D721Med (cell line): ENCODE results near the gene CHST4.

Source experiments
- DNase-seq: peaks from one replicate; pipeline ENCODE4 v3.0.0; 2011; ENCODE audit warnings: low spot score; ENCODE audit not compliant: insufficient read length
- FAIRE-seq: peaks from 2 replicates; lab custom pipeline; 2011; peaks lifted over from hg19 to GRCh38; lab: Jason Lieb, UNC
- CTCF ChIP-seq: IDR thresholded peaks from 2 replicates; pipeline ENCODE4 v1.5.1; 2012; ENCODE audit warnings: mild to moderate bottlenecking, control low read depth; ENCODE audit not compliant: insufficient read depth; ENCODE audit errors: missing control alignments

CHST4 gene

GRCh38 chr16:71489122-71489521 is 37.1 kb upstream of the CHST4 start, which contains the start of gene ZNF19:
TSS of gene ZNF19 (minus strand) at chr16:71489324. CDS start at chr16:71482114, 7,210 bp downstream.
- FAIRE-seq (no peak), DNase-seq (no peak)
- no peak for TF ChIP-seq CTCF

GRCh38 chr16:71490361-71490760 is 35.9 kb upstream of the CHST4 start:
- DNase-seq (no peak), FAIRE-seq (no peak)
- no peak for TF ChIP-seq CTCF

- no peak for FAIRE-seq
- no peak for TF ChIP-seq CTCF
- DNase-seq = no peak
Measured at GRCh38 chr16:71491054-71491453, 35.2 kb upstream of the CHST4 start.

GRCh38 chr16:71492786-71493185 is 33.4 kb upstream of the CHST4 start:
- no peak for TF ChIP-seq CTCF
- FAIRE-seq = no peak
- no peak for DNase-seq

- FAIRE-seq (no peak), DNase-seq (no peak)
- no peak for TF ChIP-seq CTCF
Measured at GRCh38 chr16:71493213-71493612, 33.0 kb upstream of the CHST4 start.

GRCh38 chr16:71498031-71498430 is 28.2 kb upstream of the CHST4 start:
- no peak for FAIRE-seq
- TF ChIP-seq CTCF = no peak
- DNase-seq = no peak

- FAIRE-seq (no peak), DNase-seq (no peak)
- peak; percentile 84 for TF ChIP-seq CTCF
Measured at GRCh38 chr16:71499775-71500364, 26.4 kb upstream of the CHST4 start.
